SH-SY5Y (cell line): ENCODE results near the gene GPR176.

Experiments used
- GATA2 ChIP-seq: IDR thresholded peaks from 2 replicates; pipeline ENCODE4 v1.6.1; 2011; ENCODE audit warnings: mild to moderate bottlenecking, low read depth, low read length
- GATA3 ChIP-seq: IDR thresholded peaks from 2 replicates; pipeline ENCODE4 v1.6.1; 2011; ENCODE audit warnings: low read depth, mild to moderate bottlenecking, low read length, moderate library complexity

GRCh38 chr15:39796601-39797000 lies 123.5 kb downstream of the GPR176 start:
- TF ChIP-seq GATA2 (no peak), GATA3 (no peak)
